Tibial artery (tissue), 4 donors: Measurements from ENCODE around the gene H2AZ2.
"Not testable (repeated sequence)": the region's sequence is repeated elsewhere in the genome, so short reads cannot be mapped to it uniquely, and the experiment has no call there.

Experiments used
- DNase-seq, 2 donors: peaks; one replicate each; pipeline ENCODE4 v3.0.0-alpha.2; 2019
- H3K27ac ChIP-seq, 2 donors: fragments of 200-600 bp; sonication (generic) in 1 of 2; 1 replicate in 1 of 2; 2 replicates in 1 of 2; pipeline ENCODE4 v1.5.1; 2018 to 2019; ENCODE audit warnings: mild to moderate bottlenecking in 1 of 2
- H3K27me3 ChIP-seq, 2 donors: fragments of 200-600 bp; sonication (generic) in 1 of 2; one replicate each; pipeline versions ENCODE4 v1.5.1 to v1.6.0; 2016 to 2019
- H3K36me3 ChIP-seq, 3 donors: fragments of 200-600 bp; sonication (generic) in 2 of 3; one replicate each; pipeline ENCODE4 v1.5.1; 2016 to 2019; ENCODE audit warnings: mild to moderate bottlenecking in 2 of 3
- H3K4me1 ChIP-seq, 4 donors: fragments of 200-600 bp; sonication (generic) in 2 of 4; 1 replicate in 3 of 4; 2 replicates in 1 of 4; pipeline ENCODE4 v1.5.1; 2016 to 2019
- H3K4me3 ChIP-seq, 2 donors: fragments of 200-600 bp; sonication (generic) in 1 of 2; 1 replicate in 1 of 2; 2 replicates in 1 of 2; pipeline ENCODE4 v1.5.1; 2018 to 2019; ENCODE audit warnings: mild to moderate bottlenecking in 2 of 2
- H3K9me3 ChIP-seq, 3 donors: fragments of 200-600 bp; sonication (generic) in 1 of 3; one replicate each; pipeline ENCODE4 v1.5.1; 2016 to 2019
- CTCF ChIP-seq, 2 experiments: fragments of 200-600 bp in 1 of 2; fragments of 450-650 bp in 1 of 2; IDR thresholded peaks; one replicate each; pipeline ENCODE4 v1.5.1; 2017 to 2019; ENCODE audit warnings: antibody characterized with exemption in 2 of 2, mild to moderate bottlenecking in 1 of 2, moderate library complexity in 1 of 2
- intact Hi-C: fragments of 100-400 bp; cut with DNase I; formaldehyde crosslinking; loops from one replicate; pipeline ENCODE4 v1.15.0; 2023; ENCODE audit warnings: low total_unique reads

The H2AZ2 gene

GRCh38 chr7:44789990-44790389, 57.9 kb downstream of the H2AZ2 start:
- H3K27ac ChIP-seq, result no peak overlapping the region

DNA sequence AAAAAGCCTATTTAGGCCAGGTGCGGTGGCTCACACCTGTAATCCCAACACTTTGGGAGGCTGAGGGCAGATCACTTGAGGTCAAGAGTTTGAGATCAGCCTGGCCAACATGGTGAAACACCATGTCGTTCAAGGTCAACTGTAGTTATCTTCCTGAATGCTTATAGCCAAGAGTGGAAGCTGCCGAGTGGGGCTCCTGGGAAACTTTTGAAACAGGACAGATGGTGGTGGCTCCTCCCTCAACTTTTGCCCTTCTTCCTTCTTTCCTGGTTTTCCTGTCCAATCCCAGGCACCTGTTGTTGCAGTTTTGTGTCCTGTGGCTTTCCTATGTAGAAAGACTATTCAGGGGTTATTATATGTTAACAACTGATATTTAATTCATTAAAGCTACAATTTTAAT, 60.1 kb downstream of the H2AZ2 start:
- intact Hi-C loops, result no loop called here
- Histone ChIP-seq H3K4me3 (no peak overlapping the region), H3K36me3 (no peaks in the 10 kb centered on the region), H3K27me3 (no peaks in the 10 kb centered on the region), H3K27ac (no peak overlapping the region), H3K4me1 (peaks cover 0 to 12% (median 0%) of the 10 kb centered on the region in 4 donors), H3K9me3 (peaks cover 0 to 5% (median 4%) of the 10 kb centered on the region in 3 donors)
- DNase-seq, result no peak
- no peak for TF ChIP-seq CTCF (IDR thresholded peaks at IDR 0.05)

More at GRCh38 chr7:44789990-44790389, 57.9 kb downstream of the H2AZ2 start:
- intact Hi-C loops, result no loop called here
- H3K27me3 ChIP-seq, result no peaks in the 10 kb centered on the region
- peaks cover 0 to 12% (median 0%) of the 10 kb centered on the region in 4 donors for H3K4me1 ChIP-seq
- no peak overlapping the region for H3K4me3 ChIP-seq
- H3K36me3 ChIP-seq, result no peaks in the 10 kb centered on the region
- no peak for DNase-seq
- no peak for TF ChIP-seq CTCF (IDR thresholded peaks at IDR 0.05)
- H3K9me3 ChIP-seq, result no peaks in the 10 kb centered on the region

DNA sequence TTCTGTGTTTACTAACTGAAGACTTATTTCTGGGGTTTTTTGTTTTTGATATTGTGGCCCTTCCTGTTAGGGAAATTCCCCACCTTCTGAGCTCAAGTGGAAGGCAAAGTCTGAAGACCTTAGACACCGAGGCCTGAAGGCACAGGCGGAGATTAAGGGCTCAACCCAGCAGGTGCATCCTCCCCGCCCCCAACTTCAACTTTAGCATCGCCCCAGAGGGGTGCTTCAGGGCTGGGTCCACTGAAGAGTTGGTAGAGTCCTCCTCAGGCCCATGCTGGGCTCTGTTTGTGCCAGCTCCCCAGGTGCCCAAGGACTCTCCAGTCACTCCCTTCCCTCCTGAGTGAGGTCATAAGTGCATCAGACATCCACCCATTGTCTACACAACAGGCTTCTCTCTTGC, 60.8 kb downstream of the H2AZ2 start:
- intact Hi-C loops, result no loop called here
- Histone ChIP-seq H3K9me3 (peaks cover 0 to 5% (median 4%) of the 10 kb centered on the region in 3 donors), H3K27ac (no peak overlapping the region), H3K4me1 (peaks cover 0 to 10% (median 0%) of the 10 kb centered on the region in 4 donors), H3K4me3 (no peak overlapping the region), H3K36me3 (no peaks in the 10 kb centered on the region), H3K27me3 (no peaks in the 10 kb centered on the region)
- TF ChIP-seq CTCF (IDR thresholded peaks at IDR 0.05), result no peak
- no peak for DNase-seq

- H3K27me3 ChIP-seq, H3K4me3 ChIP-seq, H3K36me3 ChIP-seq, H3K9me3 ChIP-seq, DNase-seq, intact Hi-C loops, H3K27ac ChIP-seq, H3K4me1 ChIP-seq: not testable (repeated sequence)
Measured at GRCh38 chr7:44785218-44785617, 62.7 kb downstream of the H2AZ2 start.

DNA sequence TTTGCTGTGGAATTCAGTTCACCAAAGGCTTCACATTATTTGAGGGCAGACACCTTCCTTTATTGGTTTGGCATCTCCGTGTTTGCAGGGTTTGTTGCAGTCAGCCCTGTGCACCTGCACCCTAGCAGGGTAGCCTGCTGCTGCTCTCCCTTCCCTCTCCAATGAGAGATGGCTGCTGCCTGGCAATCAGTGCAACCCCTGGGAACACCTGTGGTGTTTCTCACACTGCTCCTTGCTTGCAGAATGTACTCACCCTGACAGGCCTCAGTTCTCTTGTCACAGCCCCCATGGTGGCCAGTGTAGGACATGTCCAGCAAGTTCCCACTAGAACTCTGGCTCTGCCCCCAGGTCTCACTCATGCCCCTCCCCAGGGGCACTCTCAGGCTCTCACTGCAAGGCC, 63.5 kb downstream of the H2AZ2 start:
- Histone ChIP-seq H3K4me1 (no peaks in the 10 kb centered on the region), H3K27me3 (no peaks in the 10 kb centered on the region), H3K9me3 (peaks cover 0 to 5% (median 4%) of the 10 kb centered on the region in 3 donors), H3K4me3 (no peak overlapping the region), H3K27ac (no peak overlapping the region), H3K36me3 (no peaks in the 10 kb centered on the region)
- no peak for DNase-seq
- intact Hi-C loops, result no loop called here
- no peak for TF ChIP-seq CTCF (IDR thresholded peaks at IDR 0.05)

DNA sequence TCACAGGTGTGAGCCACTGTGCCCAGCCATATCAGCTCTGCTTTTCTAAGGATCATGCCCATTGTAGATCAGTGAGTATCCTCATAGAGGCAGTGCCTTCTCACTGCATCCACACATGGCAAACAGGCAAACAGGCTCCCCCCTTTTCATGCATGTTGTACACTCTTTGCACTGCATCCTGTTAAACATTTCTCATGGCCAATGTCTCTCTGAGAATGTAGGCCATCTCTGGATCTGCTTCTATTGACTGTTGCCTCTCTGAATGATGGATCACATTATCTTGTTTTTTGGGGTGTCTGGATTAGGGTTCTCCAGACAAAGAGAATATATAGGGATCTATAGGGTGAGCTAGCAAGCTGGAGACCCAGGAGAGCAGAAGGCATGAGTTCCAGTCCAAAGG, 64.5 kb downstream of the H2AZ2 start:
- H3K36me3 ChIP-seq, result no peaks in the 10 kb centered on the region
- intact Hi-C loops, result no loop called here
- TF ChIP-seq CTCF (IDR thresholded peaks at IDR 0.05), result no peak

More for the DNA sequence above, 64.5 kb downstream of the H2AZ2 start:
- Histone ChIP-seq H3K27ac (no peak overlapping the region), H3K27me3 (no peaks in the 10 kb centered on the region), H3K4me3 (no peak overlapping the region), H3K9me3 (peaks cover 0 to 5% (median 4%) of the 10 kb centered on the region in 3 donors), H3K4me1 (no peaks in the 10 kb centered on the region)
- no peak for DNase-seq
